ENCODE measurements around the gene DYNLT4. TPM values are rescaled to one million over a fixed set of nuclear protein-coding genes. Genes with fewer than 3 reads are reported as not detected.
A peak's percentile ranks its signal among the peaks of the same experiment; 100 is the strongest.

DYNLT4 gene
- total and polyA plus RNA-seq, 2 of the 13 experiments (the other 11 are each of a cell fraction or from before 2014, with no cell fraction given): 0.77 TPM; not detected in 1

- TF ChIP-seq, protein P1, sequence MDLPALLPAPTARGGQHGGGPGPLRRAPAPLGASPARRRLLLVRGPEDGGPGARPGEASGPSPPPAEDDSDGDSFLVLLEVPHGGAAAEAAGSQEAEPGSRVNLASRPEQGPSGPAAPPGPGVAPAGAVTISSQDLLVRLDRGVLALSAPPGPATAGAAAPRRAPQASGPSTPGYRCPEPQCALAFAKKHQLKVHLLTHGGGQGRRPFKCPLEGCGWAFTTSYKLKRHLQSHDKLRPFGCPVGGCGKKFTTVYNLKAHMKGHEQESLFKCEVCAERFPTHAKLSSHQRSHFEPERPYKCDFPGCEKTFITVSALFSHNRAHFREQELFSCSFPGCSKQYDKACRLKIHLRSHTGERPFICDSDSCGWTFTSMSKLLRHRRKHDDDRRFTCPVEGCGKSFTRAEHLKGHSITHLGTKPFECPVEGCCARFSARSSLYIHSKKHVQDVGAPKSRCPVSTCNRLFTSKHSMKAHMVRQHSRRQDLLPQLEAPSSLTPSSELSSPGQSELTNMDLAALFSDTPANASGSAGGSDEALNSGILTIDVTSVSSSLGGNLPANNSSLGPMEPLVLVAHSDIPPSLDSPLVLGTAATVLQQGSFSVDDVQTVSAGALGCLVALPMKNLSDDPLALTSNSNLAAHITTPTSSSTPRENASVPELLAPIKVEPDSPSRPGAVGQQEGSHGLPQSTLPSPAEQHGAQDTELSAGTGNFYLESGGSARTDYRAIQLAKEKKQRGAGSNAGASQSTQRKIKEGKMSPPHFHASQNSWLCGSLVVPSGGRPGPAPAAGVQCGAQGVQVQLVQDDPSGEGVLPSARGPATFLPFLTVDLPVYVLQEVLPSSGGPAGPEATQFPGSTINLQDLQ (CRISPR knock-in tag; IDR thresholded peaks at IDR 0.05): no peak; the same call in 1 of the 2 replicates
- no peak for TF ChIP-seq NFYB (CRISPR knock-in tag; IDR thresholded peaks at IDR 0.05)
- TF ChIP-seq FLYWCH1 (CRISPR knock-in tag; IDR thresholded peaks at IDR 0.05): no peak
- no peak for TF ChIP-seq MAFG (CRISPR knock-in tag; IDR thresholded peaks at IDR 0.05)
- TF ChIP-seq ZNF609 (CRISPR knock-in tag; IDR thresholded peaks at IDR 0.05; ENCODE audit: borderline replicate concordance): peak; percentile 64
- TF ChIP-seq GTF2F1 (IDR thresholded peaks at IDR 0.05; ENCODE audit: low read length): peak; percentile 15; the same call in 1 of the 2 replicates
- TF ChIP-seq, protein P2, sequence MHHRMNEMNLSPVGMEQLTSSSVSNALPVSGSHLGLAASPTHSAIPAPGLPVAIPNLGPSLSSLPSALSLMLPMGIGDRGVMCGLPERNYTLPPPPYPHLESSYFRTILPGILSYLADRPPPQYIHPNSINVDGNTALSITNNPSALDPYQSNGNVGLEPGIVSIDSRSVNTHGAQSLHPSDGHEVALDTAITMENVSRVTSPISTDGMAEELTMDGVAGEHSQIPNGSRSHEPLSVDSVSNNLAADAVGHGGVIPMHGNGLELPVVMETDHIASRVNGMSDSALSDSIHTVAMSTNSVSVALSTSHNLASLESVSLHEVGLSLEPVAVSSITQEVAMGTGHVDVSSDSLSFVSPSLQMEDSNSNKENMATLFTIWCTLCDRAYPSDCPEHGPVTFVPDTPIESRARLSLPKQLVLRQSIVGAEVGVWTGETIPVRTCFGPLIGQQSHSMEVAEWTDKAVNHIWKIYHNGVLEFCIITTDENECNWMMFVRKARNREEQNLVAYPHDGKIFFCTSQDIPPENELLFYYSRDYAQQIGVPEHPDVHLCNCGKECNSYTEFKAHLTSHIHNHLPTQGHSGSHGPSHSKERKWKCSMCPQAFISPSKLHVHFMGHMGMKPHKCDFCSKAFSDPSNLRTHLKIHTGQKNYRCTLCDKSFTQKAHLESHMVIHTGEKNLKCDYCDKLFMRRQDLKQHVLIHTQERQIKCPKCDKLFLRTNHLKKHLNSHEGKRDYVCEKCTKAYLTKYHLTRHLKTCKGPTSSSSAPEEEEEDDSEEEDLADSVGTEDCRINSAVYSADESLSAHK (CRISPR knock-in tag; IDR thresholded peaks at IDR 0.05; ENCODE audit: borderline replicate concordance): no peak
- no peak for TF ChIP-seq YY1 (IDR thresholded peaks at IDR 0.05; ENCODE audit: insufficient read depth, insufficient replicate concordance, low read depth, low read length)
- TF ChIP-seq ZNF3 (CRISPR knock-in tag; IDR thresholded peaks at IDR 0.05): no peak
- TF ChIP-seq IRF1 (CRISPR knock-in tag; IDR thresholded peaks at IDR 0.05; ENCODE audit: low read depth): no peak; the same call in 1 of the 2 replicates
- no peak for TF ChIP-seq ADNP (CRISPR knock-in tag; IDR thresholded peaks at IDR 0.05)
- no peak for TF ChIP-seq NFKBIZ (CRISPR knock-in tag; IDR thresholded peaks at IDR 0.05)
- TF ChIP-seq ZNF44 (CRISPR knock-in tag; IDR thresholded peaks at IDR 0.05): 0 out of 2 replicates have a peak, but pooled peaks have one; percentile 39
- no peak for TF ChIP-seq DDIT3 (CRISPR knock-in tag; IDR thresholded peaks at IDR 0.05)
- TF ChIP-seq THAP11 (CRISPR knock-in tag; IDR thresholded peaks at IDR 0.05): peak; percentile 60; the same call in 1 of the 2 replicates
These were observed 362 bp upstream of the DYNLT4 start (continued) for GRCh38 chr1:44807364-44808062.
